ENCODE measurements around the gene RNU11. TPM values are rescaled to one million over a fixed set of nuclear protein-coding genes. Genes with fewer than 3 reads are reported as not detected.
"Not testable (repeated sequence)": the region's sequence is repeated elsewhere in the genome, so short reads cannot be mapped to it uniquely, and the experiment has no call there.

The RNU11 gene
- total RNA-seq, 2 experiments from 2014 or later, result not detected

GRCh38 chr1:28668191-28668955, 20.0 kb downstream of the RNU11 start, which contains the start of gene GMEB1:
Gene GMEB1 (plus strand): TSS chr1:28668784. CDS start chr1:28683613, 14,829 bp downstream.
- CTCF ChIA-PET, result interaction anchor here (0.6 to 2.6 kb wide), 8 partner anchors 12 to 209 kb away, joined by 3 to 17 read pairs (median 4); partner anchors contain the start of genes RNU11, TAF12 and YTHDF2
- peaks cover 2% of the 10 kb centered on the region for H3K36me3 Mint-ChIP-seq (ENCODE audit: low read depth)
- H3K27me3 Mint-ChIP-seq, result no peaks in the 10 kb centered on the region
- POLR2A ChIA-PET, result interaction anchor here (0.6 to 2.1 kb wide), 5 partner anchors 13 to 233 kb away, joined by 3 to 5 read pairs (median 5); partner anchors contain the start of genes RNU11, TAF12 and YTHDF2
- H3K9me3 Mint-ChIP-seq, result no peaks in the 10 kb centered on the region
- peaks cover 13% of the 10 kb centered on the region for H3K4me1 Mint-ChIP-seq
- DNase-seq, result peak; percentile 86
- peak within 1 kb of the TSS; percentile 95 for H3K27ac Mint-ChIP-seq
- peak within 1 kb of the TSS; percentile 87 for H3K4me3 Mint-ChIP-seq

DNA sequence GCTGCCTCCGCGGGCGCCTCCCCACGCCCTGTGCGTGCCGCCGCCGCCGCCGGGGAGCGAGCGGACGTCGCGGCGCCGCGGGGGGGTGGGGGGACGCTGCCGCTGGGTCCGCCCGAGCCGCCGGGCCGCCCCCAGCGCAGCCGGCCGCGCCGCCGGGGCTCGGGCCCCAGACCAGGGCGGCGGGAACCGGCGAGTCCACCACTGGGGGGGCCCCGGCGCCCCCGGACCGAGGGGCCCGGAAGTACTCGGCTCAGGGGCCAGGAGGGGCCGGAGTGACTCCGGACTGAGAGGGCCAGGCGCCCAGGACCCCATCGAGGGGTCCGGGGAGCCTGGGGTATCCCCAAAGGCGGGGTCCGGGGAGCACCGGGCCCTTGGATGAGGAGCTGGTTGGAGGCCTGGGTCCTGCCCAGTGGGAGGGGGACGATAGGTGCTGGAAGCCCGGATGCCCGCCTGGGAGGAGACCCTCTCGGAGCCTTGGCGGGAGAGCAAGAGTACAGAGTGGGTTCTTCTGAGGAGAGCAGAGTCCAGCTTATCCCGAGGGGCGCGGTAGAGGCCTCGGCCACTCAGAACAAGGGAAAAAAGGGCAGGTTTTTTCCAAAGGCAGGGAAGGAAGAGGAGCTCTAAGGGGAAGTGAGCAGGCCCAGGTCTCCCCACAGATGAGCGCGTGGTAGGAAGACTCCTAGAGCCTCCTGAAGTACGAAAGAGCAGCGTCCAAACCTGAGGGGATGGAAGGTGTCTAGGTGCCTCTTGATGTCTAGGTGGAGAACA, 20.7 kb downstream of the RNU11 start:
- no peaks in the 10 kb centered on the region for H3K9me3 Mint-ChIP-seq
- ChIA-PET POLR2A (interaction anchor here (0.7 to 2.1 kb wide), 4 partner anchors 21 to 68 kb away, joined by 3 to 5 read pairs (median 5); partner anchors contain the start of genes RNU11, TAF12 and YTHDF2), CTCF (interaction anchor here (1.0 to 2.6 kb wide), 6 partner anchors 12 to 67 kb away, joined by 3 to 17 read pairs (median 6); partner anchors contain the start of genes RNU11, TAF12 and YTHDF2)
- H3K4me1 Mint-ChIP-seq, result peaks cover 13% of the 10 kb centered on the region
- peak overlapping the region; percentile 86 for H3K4me3 Mint-ChIP-seq
- H3K36me3 Mint-ChIP-seq (ENCODE audit: low read depth), result peaks cover 2% of the 10 kb centered on the region
- peak; percentile 47 for DNase-seq
- H3K27ac Mint-ChIP-seq, result peak overlapping the region; percentile 95
- H3K27me3 Mint-ChIP-seq, result no peaks in the 10 kb centered on the region

DNA sequence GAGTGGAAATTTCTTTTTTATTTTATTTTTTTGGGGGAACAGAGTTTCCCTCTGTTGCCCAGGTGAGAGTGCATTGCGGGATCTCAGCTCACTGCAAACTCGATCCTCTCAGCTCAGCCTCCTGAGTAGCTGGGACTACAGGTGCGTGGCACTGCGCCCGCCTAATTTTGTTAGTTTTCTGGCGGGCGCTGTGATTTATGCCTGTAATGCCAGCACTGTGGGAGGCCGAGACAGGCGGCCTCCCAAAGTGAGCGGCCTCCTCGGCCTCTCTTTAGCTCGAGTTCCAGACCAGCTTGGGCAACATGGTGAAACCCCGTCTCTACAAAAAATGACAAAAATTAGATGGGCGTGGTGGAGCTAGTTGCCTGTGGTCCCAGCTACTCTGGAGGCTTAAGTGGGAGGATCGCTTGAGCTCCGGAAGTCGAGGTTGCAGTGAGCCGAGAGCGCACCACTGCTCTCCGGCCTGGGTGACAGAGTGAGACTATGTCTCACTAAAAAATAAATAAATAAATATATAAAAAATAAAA, 22.9 kb downstream of the RNU11 start:
- POLR2A ChIA-PET, result no interaction called here
- Mint-ChIP-seq H3K9me3 (no peaks in the 10 kb centered on the region), H3K27ac (no peak overlapping the region), H3K4me3 (no peak overlapping the region), H3K4me1 (peaks cover 11% of the 10 kb centered on the region), H3K36me3 (ENCODE audit: low read depth) (peaks cover 2% of the 10 kb centered on the region), H3K27me3 (no peaks in the 10 kb centered on the region)
- CTCF ChIA-PET, result interaction anchor here (2.0 kb wide), 1 partner anchor 65 kb away, joined by 7 read pairs; the partner anchor contains the start of gene YTHDF2
- no peak for DNase-seq

- peaks cover 10% of the 10 kb centered on the region for H3K4me1 Mint-ChIP-seq
- H3K27me3 Mint-ChIP-seq; H3K27ac Mint-ChIP-seq; H3K9me3 Mint-ChIP-seq; POLR2A ChIA-PET; DNase-seq; H3K4me3 Mint-ChIP-seq; H3K36me3 Mint-ChIP-seq (ENCODE audit: low read depth): not testable (repeated sequence)
- CTCF ChIA-PET, result interaction anchor here (0.8 to 2.0 kb wide), 2 partner anchors 11 to 64 kb away, joined by 3 to 7 read pairs; partner anchors contain the start of gene YTHDF2
Observed at GRCh38 chr1:28672971-28673370, 24.6 kb downstream of the RNU11 start.

GRCh38 chr1:28675924-28676257, 27.5 kb downstream of the RNU11 start:
- Mint-ChIP-seq H3K9me3 (no peaks in the 10 kb centered on the region), H3K4me3 (no peak overlapping the region), H3K4me1 (peaks cover 4% of the 10 kb centered on the region), H3K27ac (no peak overlapping the region), H3K27me3 (no peaks in the 10 kb centered on the region), H3K36me3 (ENCODE audit: low read depth) (peaks cover 3% of the 10 kb centered on the region)
- ChIA-PET CTCF (no interaction called here), POLR2A (no interaction called here)
- DNase-seq, result no peak

DNA sequence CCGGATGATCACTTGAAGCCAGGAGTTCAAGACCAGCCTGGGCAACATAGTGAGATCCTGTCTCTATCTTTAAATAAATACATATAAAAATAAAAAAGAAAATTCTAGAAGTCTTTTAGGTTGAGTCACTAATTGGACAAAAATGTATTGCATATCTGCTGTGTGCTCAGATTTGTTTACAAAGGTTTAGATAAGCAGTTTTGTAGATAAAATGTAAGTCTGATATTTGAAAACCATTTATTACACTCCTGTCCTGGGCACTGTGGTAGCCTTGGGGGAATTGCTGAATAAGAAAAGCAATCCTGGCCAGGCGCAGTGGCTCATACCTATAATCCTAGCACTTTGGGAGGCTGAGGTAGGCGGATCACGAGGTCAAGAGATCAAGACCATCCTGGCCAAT, 31.8 kb downstream of the RNU11 start:
- Mint-ChIP-seq H3K27me3 (no peaks in the 10 kb centered on the region), H3K4me1 (peaks cover 3% of the 10 kb centered on the region)

GRCh38 chr1:28682840-28683239, 34.4 kb downstream of the RNU11 start:
- H3K4me1 Mint-ChIP-seq, result peaks cover 3% of the 10 kb centered on the region
- H3K9me3 Mint-ChIP-seq, result no peaks in the 10 kb centered on the region
- no peak overlapping the region for H3K27ac Mint-ChIP-seq
- CTCF ChIA-PET, result interaction anchor here (0.6 to 2.2 kb wide), 7 partner anchors 8 to 150 kb away, joined by 3 to 7 read pairs (median 3); partner anchors contain the start of genes RNU11 and YTHDF2
- no peaks in the 10 kb centered on the region for H3K27me3 Mint-ChIP-seq
- DNase-seq, result no peak
- POLR2A ChIA-PET, result interaction anchor here (0.6 to 0.9 kb wide), 3 partner anchors 19 to 99 kb away, joined by 3 to 7 read pairs (median 3); partner anchors contain the start of gene RNU11
- peaks cover 22% of the 10 kb centered on the region for H3K36me3 Mint-ChIP-seq (ENCODE audit: low read depth)
- H3K4me3 Mint-ChIP-seq, result no peak overlapping the region

More for the DNA sequence above, 31.8 kb downstream of the RNU11 start:
- Mint-ChIP-seq H3K4me3 (no peak overlapping the region), H3K9me3 (no peaks in the 10 kb centered on the region), H3K27ac (no peak overlapping the region), H3K36me3 (ENCODE audit: low read depth) (peaks cover 12% of the 10 kb centered on the region)
- ChIA-PET CTCF (interaction anchor here (0.7 to 1.5 kb wide), 2 partner anchors 12 to 56 kb away, joined by 3 to 4 read pairs; partner anchors contain the start of gene GMEB1), POLR2A (interaction anchor here (0.7 kb wide), 1 partner anchor 98 kb away, joined by 3 read pairs; no protein-coding TSS in a partner anchor)
- no peak for DNase-seq

DNA sequence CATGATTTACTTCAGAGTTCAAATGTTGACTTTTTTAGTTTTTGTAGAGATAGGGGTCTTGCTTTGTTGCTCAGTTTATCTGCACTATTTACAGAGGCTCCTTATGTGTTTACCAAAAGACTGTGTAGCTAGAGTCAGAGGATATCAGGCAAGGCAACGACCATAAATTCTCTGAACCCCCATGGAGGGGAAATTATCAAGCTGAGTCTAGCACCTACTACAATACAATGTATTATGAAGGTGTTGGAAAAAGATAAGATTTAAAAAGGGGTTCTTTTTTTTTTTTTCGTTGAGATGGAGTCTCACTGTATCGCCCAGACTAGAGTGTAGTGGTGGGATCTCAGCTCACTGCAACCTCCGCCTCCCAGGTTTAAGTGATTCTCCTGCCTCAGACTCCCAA, 36.5 kb downstream of the RNU11 start:
- CTCF ChIA-PET, result interaction anchor here (0.9 to 2.2 kb wide), 4 partner anchors 10 to 203 kb away, joined by 3 to 7 read pairs (median 6); partner anchors contain the start of gene YTHDF2
- Mint-ChIP-seq H3K4me3 (no peak overlapping the region), H3K9me3 (no peaks in the 10 kb centered on the region), H3K27me3 (no peaks in the 10 kb centered on the region), H3K36me3 (ENCODE audit: low read depth) (peaks cover 22% of the 10 kb centered on the region), H3K4me1 (peaks cover 3% of the 10 kb centered on the region), H3K27ac (no peak overlapping the region)
- DNase-seq, result no peak
- POLR2A ChIA-PET, result no interaction called here

GRCh38 chr1:28691627-28692026, 43.2 kb downstream of the RNU11 start:
- DNase-seq, H3K4me1 Mint-ChIP-seq, H3K27ac Mint-ChIP-seq, H3K4me3 Mint-ChIP-seq, H3K27me3 Mint-ChIP-seq, POLR2A ChIA-PET, H3K9me3 Mint-ChIP-seq: not testable (repeated sequence)
- H3K36me3 Mint-ChIP-seq (ENCODE audit: low read depth), result peaks cover 21% of the 10 kb centered on the region
- CTCF ChIA-PET, result interaction anchor here (1.5 kb wide), 1 partner anchor 9 kb away, joined by 3 read pairs; no protein-coding TSS in a partner anchor

Other genes with a start within 250 kb of the RNU11 start
- 10 to 100 TPM; 76.2 to 76.5 TPM for gene RCC1, start 142.6 kb upstream of the RNU11 start, total RNA-seq
- 10 to 100 TPM; 69.3 to 70.6 TPM for gene TRNAU1AP, start 95.5 kb upstream of the RNU11 start, total RNA-seq
- not detected for gene RAB42, start 56.3 kb upstream of the RNU11 start, total RNA-seq
- gene TAF12, start 5.5 kb upstream of the RNU11 start, total RNA-seq, result 10 to 100 TPM; 31.0 to 40.4 TPM
- gene GMEB1, start 20.2 kb downstream of the RNU11 start, total RNA-seq, result 10 to 100 TPM; 26.8 to 27.2 TPM
- 10 to 100 TPM; 76.3 to 89.2 TPM for gene YTHDF2, start 88.3 kb downstream of the RNU11 start, total RNA-seq
- not detected for gene OPRD1, start 163.6 kb downstream of the RNU11 start, total RNA-seq